NCI-H2107 treated with DMSO at 0.1 percent for 48 hours (cell line): ENCODE measurements around the gene TTLL11.

Experiments used
- DNase-seq: peaks from one replicate; lab custom pipeline; 2025; ENCODE audit not compliant: unreplicated experiment; lab: John Stamatoyannopoulos, UW

Gene TTLL11

GRCh38 chr9:121888438-121888775 lies 204.7 kb downstream of the TTLL11 start:
- no peak for DNase-seq

GRCh38 chr9:121887553-121888437 lies 205.3 kb downstream of the TTLL11 start:
- DNase-seq: no peak

GRCh38 chr9:121886759-121887485 lies 206.2 kb downstream of the TTLL11 start:
- DNase-seq: no peak

- DNase-seq: no peak
Observed at GRCh38 chr9:121885345-121885901, 207.7 kb downstream of the TTLL11 start.

GRCh38 chr9:121884057-121884541 lies 209.0 kb downstream of the TTLL11 start:
- DNase-seq: no peak

- no peak for DNase-seq
Observed at GRCh38 chr9:121883281-121884056, 209.6 kb downstream of the TTLL11 start.

GRCh38 chr9:121881920-121882500 lies 211.1 kb downstream of the TTLL11 start:
- peak; percentile 7 for DNase-seq

- DNase-seq: no peak
Observed at GRCh38 chr9:121880343-121880898, 212.7 kb downstream of the TTLL11 start.

- no peak for DNase-seq
Observed at GRCh38 chr9:121878271-121878822, 214.8 kb downstream of the TTLL11 start.

- no peak for DNase-seq
Observed at GRCh38 chr9:121876658-121877271, 216.3 kb downstream of the TTLL11 start.

- DNase-seq: no peak
Observed at GRCh38 chr9:121876255-121876654, 216.9 kb downstream of the TTLL11 start.

- DNase-seq: no peak
Observed at GRCh38 chr9:121874524-121874923, 218.6 kb downstream of the TTLL11 start.

- no peak for DNase-seq
Observed at GRCh38 chr9:121871431-121872025, 221.6 kb downstream of the TTLL11 start.

- DNase-seq: no peak
Observed at GRCh38 chr9:121870271-121870670, 222.8 kb downstream of the TTLL11 start.

GRCh38 chr9:121868626-121869025 lies 224.5 kb downstream of the TTLL11 start:
- no peak for DNase-seq

- DNase-seq: no peak
Observed at GRCh38 chr9:121866927-121867326, 226.2 kb downstream of the TTLL11 start.

- DNase-seq: no peak
Observed at GRCh38 chr9:121865884-121866283, 227.2 kb downstream of the TTLL11 start.

GRCh38 chr9:121865060-121865459 lies 228.0 kb downstream of the TTLL11 start:
- no peak for DNase-seq

GRCh38 chr9:121863955-121864354 lies 229.2 kb downstream of the TTLL11 start:
- DNase-seq: no peak
